Uterus (tissue), 4 donors: ENCODE data around the gene TINAGL1. TPM values are rescaled to one million over a fixed set of nuclear protein-coding genes. Genes with fewer than 3 reads are reported as not detected.

ENCODE experiments used
- DNase-seq, 2 donors: peaks; one replicate each; pipeline ENCODE4 v3.0.0-alpha.2; 2019 to 2020
- H3K27ac ChIP-seq, 2 donors: fragments of 200-600 bp; sonication (generic); 1 replicate in 1 of 2; 2 replicates in 1 of 2; pipeline ENCODE4 v1.5.1; 2016 to 2018
- H3K27me3 ChIP-seq, 2 donors: fragments of 200-600 bp; sonication (generic); one replicate each; pipeline ENCODE4 v1.5.1; 2018 to 2019; ENCODE audit warnings: control low read depth in 1 of 2
- H3K36me3 ChIP-seq, 2 donors: fragments of 200-600 bp; sonication (generic); one replicate each; pipeline ENCODE4 v1.5.1; 2019; ENCODE audit warnings: control low read depth in 1 of 2
- H3K4me1 ChIP-seq, 2 donors: fragments of 200-600 bp; sonication (generic); one replicate each; pipeline ENCODE4 v1.5.1; 2018 to 2019; ENCODE audit warnings: control low read depth in 1 of 2
- H3K4me3 ChIP-seq, 2 donors: fragments of 200-600 bp; sonication (generic); 1 replicate in 1 of 2; 2 replicates in 1 of 2; pipeline ENCODE4 v1.5.1; 2018 to 2019; ENCODE audit warnings: mild to moderate bottlenecking in 1 of 2
- H3K9me3 ChIP-seq, 2 donors: fragments of 200-600 bp; sonication (generic); one replicate each; pipeline ENCODE4 v1.5.1; 2019; ENCODE audit warnings: control low read depth in 1 of 2
- POLR2A ChIP-seq, 2 donors: fragments of 450-650 bp; IDR thresholded peaks; one replicate each; pipeline ENCODE4 v1.6.1; 2016; ENCODE audit warnings: antibody characterized with exemption in 2 of 2, mild to moderate bottlenecking in 1 of 2, moderate library complexity in 1 of 2
- intact Hi-C: fragments of 100-400 bp; cut with DNase I; formaldehyde crosslinking; loops from one replicate; pipeline ENCODE4 v1.15.1; 2023; ENCODE audit warnings: low total_unique reads
- total RNA-seq, 4 donors: library from RNA; depleted of rRNA in 3 of 4; stranded (reverse); fragments of >200 nt in 3 of 4; gene quantifications; one replicate each; pipeline versions ENCODE4 v1.1.0 to v1.2.4, GENCODE V29; 2014 to 2023
- TF ChIP-seq, protein P1 (sequence below), 4 experiments: fragments of 200-600 bp in 2 of 4; fragments of 450-650 bp in 2 of 4; sonication (generic) in 2 of 4; IDR thresholded peaks; one replicate each; pipeline ENCODE4 v1.5.1; 2016 to 2019; ENCODE audit warnings: antibody characterized with exemption in 4 of 4, mild to moderate bottlenecking in 2 of 4, moderate library complexity in 1 of 4
- donor health status: DM: yes; HTN: yes; CAD: no.

The TINAGL1 gene
- total RNA-seq, 4 donors from 2014 or later: 104 to 247 (median 182) TPM

DNA sequence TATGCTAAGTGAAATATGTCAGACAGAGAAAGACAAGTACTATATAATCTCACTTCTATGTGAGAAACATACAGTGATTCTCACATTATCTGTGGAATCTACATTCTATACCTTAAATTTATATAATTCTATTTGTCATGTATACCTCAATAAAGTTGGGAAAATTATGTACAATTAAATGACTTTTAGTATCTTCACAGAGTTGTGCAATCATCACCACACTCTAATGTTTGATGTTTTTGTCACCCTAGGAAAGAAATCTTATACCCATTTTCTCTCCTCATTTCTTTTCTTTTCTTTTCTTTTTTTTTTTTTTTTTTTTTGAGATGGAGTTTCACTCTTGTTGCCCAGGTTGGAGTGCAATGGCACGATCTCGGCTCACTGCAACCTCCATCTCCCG is 37.0 kb upstream of the TINAGL1 start:
- TF ChIP-seq, protein P1, sequence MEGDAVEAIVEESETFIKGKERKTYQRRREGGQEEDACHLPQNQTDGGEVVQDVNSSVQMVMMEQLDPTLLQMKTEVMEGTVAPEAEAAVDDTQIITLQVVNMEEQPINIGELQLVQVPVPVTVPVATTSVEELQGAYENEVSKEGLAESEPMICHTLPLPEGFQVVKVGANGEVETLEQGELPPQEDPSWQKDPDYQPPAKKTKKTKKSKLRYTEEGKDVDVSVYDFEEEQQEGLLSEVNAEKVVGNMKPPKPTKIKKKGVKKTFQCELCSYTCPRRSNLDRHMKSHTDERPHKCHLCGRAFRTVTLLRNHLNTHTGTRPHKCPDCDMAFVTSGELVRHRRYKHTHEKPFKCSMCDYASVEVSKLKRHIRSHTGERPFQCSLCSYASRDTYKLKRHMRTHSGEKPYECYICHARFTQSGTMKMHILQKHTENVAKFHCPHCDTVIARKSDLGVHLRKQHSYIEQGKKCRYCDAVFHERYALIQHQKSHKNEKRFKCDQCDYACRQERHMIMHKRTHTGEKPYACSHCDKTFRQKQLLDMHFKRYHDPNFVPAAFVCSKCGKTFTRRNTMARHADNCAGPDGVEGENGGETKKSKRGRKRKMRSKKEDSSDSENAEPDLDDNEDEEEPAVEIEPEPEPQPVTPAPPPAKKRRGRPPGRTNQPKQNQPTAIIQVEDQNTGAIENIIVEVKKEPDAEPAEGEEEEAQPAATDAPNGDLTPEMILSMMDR (IDR thresholded peaks at IDR 0.05): no peak
- no peak for TF ChIP-seq POLR2A (IDR thresholded peaks at IDR 0.05)
- Histone ChIP-seq H3K27me3 (no peaks in the 10 kb centered on the region), H3K4me3 (no peak overlapping the region), H3K36me3 (no peaks in the 10 kb centered on the region), H3K9me3 (no peaks in the 10 kb centered on the region), H3K27ac (no peak overlapping the region), H3K4me1 (no peaks in the 10 kb centered on the region)
- intact Hi-C loops: no loop called here
- DNase-seq: no peak

DNA sequence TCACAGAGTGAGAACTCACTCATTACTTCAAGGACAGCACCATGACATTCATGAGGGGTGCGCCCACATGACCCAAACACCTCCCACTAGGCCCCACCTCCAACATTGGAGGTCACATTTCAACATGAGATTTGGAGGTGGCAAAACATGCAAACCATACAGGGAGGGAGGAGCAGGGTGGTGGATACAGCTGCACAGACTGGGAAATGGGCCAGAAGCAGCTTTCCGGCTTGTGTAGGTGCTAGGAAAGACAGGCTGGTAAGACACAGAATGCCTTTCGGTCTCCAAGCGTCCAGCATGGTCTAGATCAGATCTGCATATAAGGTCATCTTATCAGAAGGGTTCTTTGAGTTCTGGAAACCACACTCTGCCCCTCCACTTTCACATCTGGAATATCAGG is 35.1 kb upstream of the TINAGL1 start:
- Histone ChIP-seq H3K36me3 (no peaks in the 10 kb centered on the region), H3K9me3 (no peaks in the 10 kb centered on the region), H3K27me3 (no peaks in the 10 kb centered on the region), H3K4me1 (no peaks in the 10 kb centered on the region), H3K4me3 (no peak overlapping the region), H3K27ac (no peak overlapping the region)
- intact Hi-C loops: no loop called here
- TF ChIP-seq, protein P1 (IDR thresholded peaks at IDR 0.05): no peak
- TF ChIP-seq POLR2A (IDR thresholded peaks at IDR 0.05): no peak
- DNase-seq: no peak

DNA sequence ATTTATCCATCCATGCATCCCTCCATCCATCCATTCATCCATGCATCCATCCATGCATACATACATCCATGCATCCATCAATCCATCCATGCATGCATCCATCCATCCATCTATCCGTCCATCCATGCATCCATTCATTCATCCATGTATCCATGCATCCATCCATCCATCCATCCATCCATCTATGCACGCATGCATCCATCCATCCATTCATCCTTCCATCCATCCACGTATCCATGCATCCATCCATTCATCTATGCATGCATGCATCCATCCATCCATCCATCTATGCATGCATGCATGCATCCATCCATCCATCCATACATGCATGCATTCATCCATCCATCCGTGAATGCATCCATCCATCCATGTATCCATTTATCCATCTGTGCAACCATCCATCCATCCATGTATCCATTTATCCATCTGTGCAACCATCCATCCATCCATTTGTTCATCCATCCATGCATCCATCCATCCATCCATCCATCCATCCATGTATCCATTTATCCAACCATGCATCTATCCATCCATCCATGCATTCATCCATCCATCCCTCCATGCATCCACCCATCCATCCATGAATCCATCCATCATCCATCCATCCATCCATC is 30.3 kb upstream of the TINAGL1 start:
- DNase-seq: no peak
- Histone ChIP-seq H3K27me3 (no peaks in the 10 kb centered on the region), H3K4me1 (no peaks in the 10 kb centered on the region), H3K4me3 (no peak overlapping the region), H3K36me3 (no peaks in the 10 kb centered on the region), H3K27ac (no peak overlapping the region), H3K9me3 (no peaks in the 10 kb centered on the region)
- intact Hi-C loops: no loop called here
- no peak for TF ChIP-seq POLR2A (IDR thresholded peaks at IDR 0.05)
- TF ChIP-seq, protein P1 (IDR thresholded peaks at IDR 0.05): no peak

DNA sequence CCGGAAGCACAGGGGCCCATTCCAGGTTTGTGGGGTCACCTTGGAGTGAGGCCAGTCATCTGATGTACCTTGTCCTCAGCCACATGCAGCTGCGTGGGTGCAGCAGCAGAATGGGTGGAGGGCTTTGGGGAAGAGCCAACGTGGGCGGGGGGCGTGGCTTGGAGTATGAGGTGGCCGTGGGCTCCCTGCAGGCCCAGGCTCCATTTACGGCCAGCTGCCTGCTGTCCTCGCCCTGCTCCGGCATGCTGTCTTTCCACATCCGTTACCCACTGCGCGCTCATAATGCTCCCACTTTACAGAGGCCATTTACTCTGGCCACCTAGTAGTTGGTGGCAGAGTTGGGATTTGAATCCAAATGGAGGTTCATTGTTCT is 27.8 kb upstream of the TINAGL1 start:
- H3K9me3 ChIP-seq: no peaks in the 10 kb centered on the region
- no peak overlapping the region for H3K4me3 ChIP-seq
- DNase-seq: peak in 1 of 2 donors; percentile 20
- TF ChIP-seq, protein P1 (IDR thresholded peaks at IDR 0.05): no peak
- no peak for TF ChIP-seq POLR2A (IDR thresholded peaks at IDR 0.05)
- no peaks in the 10 kb centered on the region for H3K4me1 ChIP-seq
- no peaks in the 10 kb centered on the region for H3K36me3 ChIP-seq
- no peak overlapping the region for H3K27ac ChIP-seq
- intact Hi-C loops: no loop called here
- H3K27me3 ChIP-seq: no peaks in the 10 kb centered on the region

DNA sequence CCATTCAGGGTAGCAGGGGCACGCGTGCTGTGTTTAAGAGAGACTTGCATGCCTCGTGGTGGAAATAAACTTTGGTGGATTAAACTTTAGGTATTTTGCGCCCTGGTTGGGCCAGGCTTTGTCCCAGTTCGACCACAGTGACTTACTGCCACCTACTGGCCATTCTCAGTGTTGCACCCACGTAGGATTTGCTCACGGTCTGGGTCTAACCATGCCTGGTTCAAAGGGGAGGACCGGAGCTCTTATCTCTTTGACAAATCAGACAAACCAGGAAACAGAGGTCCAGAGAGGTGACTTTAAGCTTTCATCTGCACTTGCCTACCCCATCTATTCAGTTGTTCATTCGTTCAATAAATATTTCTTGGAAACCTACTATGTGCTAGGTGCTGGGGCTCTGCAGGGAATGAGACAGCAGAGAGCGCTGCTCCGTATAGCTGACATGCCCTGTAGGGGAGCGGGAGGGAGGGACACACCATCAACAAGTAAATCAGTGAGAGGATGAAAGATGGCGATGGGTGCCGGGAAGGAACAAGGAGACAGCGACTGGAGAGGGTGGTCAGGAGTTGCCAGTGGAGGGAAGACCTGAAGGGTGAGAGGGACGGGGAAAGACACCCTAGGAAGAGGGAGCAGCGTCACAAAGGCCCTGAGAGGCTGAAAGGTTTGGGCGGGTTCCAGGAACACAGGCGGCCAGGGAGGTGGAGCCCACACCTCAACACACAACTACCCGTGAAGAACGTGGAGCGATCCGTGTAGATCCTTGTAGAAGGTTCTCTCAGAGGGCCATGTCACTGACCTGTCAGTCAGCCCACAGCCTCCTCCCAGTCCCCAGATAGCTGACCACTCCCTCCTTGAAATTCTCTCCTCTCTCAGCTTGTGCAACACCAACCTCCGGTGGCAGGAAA is 27.2 kb upstream of the TINAGL1 start:
- Histone ChIP-seq H3K4me1 (no peaks in the 10 kb centered on the region), H3K27ac (peak overlapping the region in 1 of 2 donors; percentile 1), H3K36me3 (no peaks in the 10 kb centered on the region), H3K9me3 (no peaks in the 10 kb centered on the region), H3K27me3 (no peaks in the 10 kb centered on the region), H3K4me3 (peak overlapping the region in 1 of 2 donors; percentile 9)
- intact Hi-C loops: no loop called here
- TF ChIP-seq, protein P1 (IDR thresholded peaks at IDR 0.05): peak; percentile 87 to 90 (median 88)
- no peak for TF ChIP-seq POLR2A (IDR thresholded peaks at IDR 0.05)
- DNase-seq: peak; percentile 79 to 81
